Esophagus muscularis mucosa (tissue), 4 donors: ENCODE results near the gene LEKR1. TPM values are rescaled to one million over a fixed set of nuclear protein-coding genes. Genes with fewer than 3 reads are reported as not detected.
"Not testable (repeated sequence)": the region's sequence is repeated elsewhere in the genome, so short reads cannot be mapped to it uniquely, and the experiment has no call there.

Experiments used
- DNase-seq: peaks from one replicate; pipeline ENCODE4 v3.0.0-alpha.2; 2017; ENCODE audit errors: extremely low spot score
- H3K27ac ChIP-seq, 4 donors: fragments of 200-600 bp; sonication (generic); replicated peaks in 1 of 4; 1 replicate in 3 of 4; 2 replicates in 1 of 4; pipeline ENCODE4 v1.5.1; 2016 to 2019; ENCODE audit warnings: mild to moderate bottlenecking in 1 of 4
- H3K27me3 ChIP-seq, 4 donors: fragments of 200-600 bp; sonication (generic); one replicate each; pipeline versions ENCODE4 v1.5.1 to v1.6.0; 2016 to 2019
- H3K36me3 ChIP-seq, 4 donors: fragments of 200-600 bp; sonication (generic); one replicate each; pipeline ENCODE4 v1.5.1; 2016 to 2019
- H3K4me1 ChIP-seq, 4 donors: fragments of 200-600 bp; sonication (generic); one replicate each; pipeline ENCODE4 v1.5.1; 2016 to 2019
- H3K4me3 ChIP-seq, 4 donors: fragments of 200-600 bp; sonication (generic); 1 replicate in 2 of 4; 2 replicates in 2 of 4; pipeline ENCODE4 v1.5.1; 2016 to 2019; ENCODE audit warnings: mild to moderate bottlenecking in 4 of 4, moderate library complexity in 1 of 4
- H3K9me3 ChIP-seq, 4 donors: fragments of 200-600 bp; sonication (generic); 1 replicate in 3 of 4; 2 replicates in 1 of 4; pipeline ENCODE4 v1.5.1; 2016 to 2019
- CTCF ChIP-seq, 3 experiments: fragments of 200-600 bp in 2 of 3; fragments of 450-650 bp in 1 of 3; sonication (generic) in 2 of 3; IDR thresholded peaks; one replicate each; pipeline ENCODE4 v1.5.1; 2017 to 2019; ENCODE audit warnings: antibody characterized with exemption in 3 of 3, mild to moderate bottlenecking in 2 of 3, moderate library complexity in 1 of 3
- EP300 ChIP-seq: sonication (generic); formaldehyde crosslinking; IDR thresholded peaks from one replicate; pipeline ENCODE4 v1.6.1; 2017; ENCODE audit warnings: antibody characterized with exemption
- POLR2A ChIP-seq: fragments of 450-650 bp; IDR thresholded peaks from one replicate; pipeline ENCODE4 v1.6.1; 2017; ENCODE audit warnings: antibody characterized with exemption, moderate library complexity, mild to moderate bottlenecking, low read depth
- POLR2AphosphoS5 ChIP-seq, 2 donors: sonication (generic); formaldehyde crosslinking; IDR thresholded peaks; one replicate each; pipeline ENCODE4 v1.6.1; 2017; ENCODE audit warnings: antibody characterized with exemption in 2 of 2
- WGBS: methylation state at CpG from one replicate; pipeline ENCODE4 v1.1.5; 2018; 5-methylcytosine and 5-hydroxymethylcytosine counted together
- intact Hi-C: fragments of 100-400 bp; cut with DNase I; formaldehyde crosslinking; loops from one replicate; pipeline ENCODE4 v1.15.1; 2023
- total RNA-seq, 4 donors: library from RNA; depleted of rRNA; stranded (reverse); fragments of >200 nt; gene quantifications; one replicate each; pipeline versions ENCODE4 v1.1.0 to v1.2.1, GENCODE V29; 2016

LEKR1 gene
- total RNA-seq, 4 donors from 2014 or later, result 0.11 to 1.2 (median 0.33) TPM; not detected in 1

GRCh38 chr3:156885761-156886160 lies 59.6 kb downstream of the LEKR1 start:
- no peak for TF ChIP-seq POLR2AphosphoS5 (IDR thresholded peaks at IDR 0.05)
- no peak for TF ChIP-seq CTCF (IDR thresholded peaks at IDR 0.05)
- no peak for TF ChIP-seq POLR2A
- TF ChIP-seq EP300, result no peak
- Histone ChIP-seq H3K4me3 (no peak overlapping the region), H3K36me3 (no peaks in the 10 kb centered on the region), H3K4me1 (no peaks in the 10 kb centered on the region), H3K27me3 (no peaks in the 10 kb centered on the region), H3K9me3 (peaks cover 0 to 13% (median 7%) of the 10 kb centered on the region in 4 donors), H3K27ac (no peak overlapping the region)
- WGBS, result 83% methylated on average over 1 of the region's 1 CpG
- DNase-seq, result no peak
- intact Hi-C loops, result no loop called here

GRCh38 chr3:156888176-156888575 lies 62.0 kb downstream of the LEKR1 start:
- WGBS, result 46% methylated on average over 2 of the region's 2 CpGs
- Histone ChIP-seq H3K27ac (no peak overlapping the region), H3K4me1 (no peaks in the 10 kb centered on the region), H3K27me3 (no peaks in the 10 kb centered on the region), H3K4me3 (no peak overlapping the region), H3K9me3 (peaks cover 0 to 12% (median 7%) of the 10 kb centered on the region in 4 donors), H3K36me3 (no peaks in the 10 kb centered on the region)
- no peak for TF ChIP-seq CTCF (IDR thresholded peaks at IDR 0.05)
- intact Hi-C loops, result no loop called here
- DNase-seq, result no peak

- intact Hi-C loops, result no loop called here
- Histone ChIP-seq H3K4me1 (no peaks in the 10 kb centered on the region), H3K27ac (no peak overlapping the region), H3K27me3 (no peaks in the 10 kb centered on the region), H3K4me3 (no peak overlapping the region), H3K9me3 (peaks cover 0 to 9% (median 4%) of the 10 kb centered on the region in 4 donors), H3K36me3 (no peaks in the 10 kb centered on the region)
- DNase-seq, result no peak
- TF ChIP-seq CTCF (IDR thresholded peaks at IDR 0.05) (no peak), POLR2AphosphoS5 (IDR thresholded peaks at IDR 0.05) (no peak), POLR2A (no peak), EP300 (no peak)
- 63% methylated on average over 1 of the region's 1 CpG for WGBS
These were observed 62.4 kb downstream of the LEKR1 start for GRCh38 chr3:156888576-156888975.

- no peak overlapping the region for H3K27ac ChIP-seq
- no peak overlapping the region for H3K4me3 ChIP-seq
- WGBS, result 50% methylated on average over 1 of the region's 1 CpG
- peaks cover 0 to 5% (median 0%) of the 10 kb centered on the region in 4 donors for H3K9me3 ChIP-seq
- intact Hi-C loops, result no loop called here
- no peaks in the 10 kb centered on the region for H3K27me3 ChIP-seq
- no peaks in the 10 kb centered on the region for H3K4me1 ChIP-seq
- H3K36me3 ChIP-seq, result no peaks in the 10 kb centered on the region
- DNase-seq, result no peak
- no peak for TF ChIP-seq EP300
- TF ChIP-seq POLR2AphosphoS5 (IDR thresholded peaks at IDR 0.05), result no peak
These were observed 66.5 kb downstream of the LEKR1 start for GRCh38 chr3:156892701-156893100.

- H3K36me3 ChIP-seq, H3K27ac ChIP-seq, H3K4me1 ChIP-seq, DNase-seq, H3K9me3 ChIP-seq, H3K4me3 ChIP-seq, intact Hi-C loops, H3K27me3 ChIP-seq: not testable (repeated sequence)
- WGBS, result 95% methylated on average over 1 of the region's 1 CpG
These were observed 69.2 kb downstream of the LEKR1 start for GRCh38 chr3:156895374-156895773.

- intact Hi-C loops, H3K36me3 ChIP-seq, H3K4me1 ChIP-seq, DNase-seq, H3K4me3 ChIP-seq, H3K9me3 ChIP-seq, H3K27ac ChIP-seq, H3K27me3 ChIP-seq: not testable (repeated sequence)
- WGBS, result 100% methylated on average over 1 of the region's 1 CpG
These were observed 71.7 kb downstream of the LEKR1 start for GRCh38 chr3:156897851-156898250.
